ENCODE measurements around the gene RASSF5. TPM values are rescaled to one million over a fixed set of nuclear protein-coding genes. Genes with fewer than 3 reads are reported as not detected.

Gene RASSF5
- total and polyA plus RNA-seq, 12 donors = 0.90 to 26.0 (median 6.4) TPM

DNA sequence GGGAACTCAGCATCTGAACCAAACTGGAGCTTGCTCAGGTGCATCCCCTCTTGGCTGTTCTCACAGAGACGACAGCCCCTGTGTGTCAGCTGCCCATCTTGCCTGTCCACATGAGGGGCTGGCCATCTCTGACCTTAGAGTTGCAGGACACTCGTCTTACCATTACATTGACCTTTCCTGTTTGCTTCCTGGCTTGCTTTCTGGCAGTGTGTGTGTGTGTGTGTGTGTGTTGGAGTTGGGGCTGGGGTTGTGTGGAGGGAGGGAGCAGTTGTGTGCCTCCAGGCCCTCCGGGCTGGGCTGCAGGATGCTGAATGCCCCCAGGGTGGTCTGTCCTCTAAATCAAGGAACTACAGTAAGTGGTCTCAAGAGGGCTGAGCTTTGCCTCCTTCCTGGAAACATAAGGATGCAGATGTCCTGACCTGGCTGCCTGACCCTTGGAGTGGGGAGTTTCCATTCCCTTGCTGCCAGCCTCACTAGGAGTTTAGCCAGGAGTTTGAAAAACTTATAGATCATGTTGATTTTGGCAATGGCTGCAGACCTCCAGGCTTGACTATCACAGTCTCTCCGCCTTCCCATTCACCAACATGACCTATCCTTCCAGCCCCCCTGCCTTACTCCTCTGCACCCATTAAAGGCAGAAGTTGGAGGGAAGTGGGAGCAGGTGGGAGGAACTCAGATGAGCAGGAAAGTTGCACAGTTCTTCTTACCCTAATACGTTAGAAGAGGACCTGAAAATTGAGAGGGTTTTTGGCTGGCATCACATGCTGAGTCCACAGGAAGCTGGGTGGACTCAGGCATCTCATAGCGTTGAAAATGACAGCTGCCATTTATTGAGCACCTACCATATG, 19.0 kb downstream of the RASSF5 start:
- WGBS, 2 donors = 52 to 75% methylated on average over 6 of the region's 6 CpGs
- H3K9me3 ChIP-seq = no peaks in the 10 kb centered on the region
- peaks cover 0 to 12% (median 0%) of the 10 kb centered on the region in 9 donors for H3K4me1 ChIP-seq
- ATAC-seq (peak in 1 of 8 donors; percentile 31), DNase-seq (no peak)
- no peaks in the 10 kb centered on the region for H3K27me3 ChIP-seq
- no peak overlapping the region for H3K27ac ChIP-seq
- TF ChIP-seq, protein P1, sequence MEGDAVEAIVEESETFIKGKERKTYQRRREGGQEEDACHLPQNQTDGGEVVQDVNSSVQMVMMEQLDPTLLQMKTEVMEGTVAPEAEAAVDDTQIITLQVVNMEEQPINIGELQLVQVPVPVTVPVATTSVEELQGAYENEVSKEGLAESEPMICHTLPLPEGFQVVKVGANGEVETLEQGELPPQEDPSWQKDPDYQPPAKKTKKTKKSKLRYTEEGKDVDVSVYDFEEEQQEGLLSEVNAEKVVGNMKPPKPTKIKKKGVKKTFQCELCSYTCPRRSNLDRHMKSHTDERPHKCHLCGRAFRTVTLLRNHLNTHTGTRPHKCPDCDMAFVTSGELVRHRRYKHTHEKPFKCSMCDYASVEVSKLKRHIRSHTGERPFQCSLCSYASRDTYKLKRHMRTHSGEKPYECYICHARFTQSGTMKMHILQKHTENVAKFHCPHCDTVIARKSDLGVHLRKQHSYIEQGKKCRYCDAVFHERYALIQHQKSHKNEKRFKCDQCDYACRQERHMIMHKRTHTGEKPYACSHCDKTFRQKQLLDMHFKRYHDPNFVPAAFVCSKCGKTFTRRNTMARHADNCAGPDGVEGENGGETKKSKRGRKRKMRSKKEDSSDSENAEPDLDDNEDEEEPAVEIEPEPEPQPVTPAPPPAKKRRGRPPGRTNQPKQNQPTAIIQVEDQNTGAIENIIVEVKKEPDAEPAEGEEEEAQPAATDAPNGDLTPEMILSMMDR (IDR thresholded peaks at IDR 0.05) = no peak
- no peak overlapping the region for H3K4me3 ChIP-seq
- intact Hi-C loops (cut with DNase I) = loop anchor here in 1 of 10 donors (2.0 kb wide), 1 partner anchor 17 kb away; no protein-coding TSS in a partner anchor
- no peaks in the 10 kb centered on the region for H3K36me3 ChIP-seq

DNA sequence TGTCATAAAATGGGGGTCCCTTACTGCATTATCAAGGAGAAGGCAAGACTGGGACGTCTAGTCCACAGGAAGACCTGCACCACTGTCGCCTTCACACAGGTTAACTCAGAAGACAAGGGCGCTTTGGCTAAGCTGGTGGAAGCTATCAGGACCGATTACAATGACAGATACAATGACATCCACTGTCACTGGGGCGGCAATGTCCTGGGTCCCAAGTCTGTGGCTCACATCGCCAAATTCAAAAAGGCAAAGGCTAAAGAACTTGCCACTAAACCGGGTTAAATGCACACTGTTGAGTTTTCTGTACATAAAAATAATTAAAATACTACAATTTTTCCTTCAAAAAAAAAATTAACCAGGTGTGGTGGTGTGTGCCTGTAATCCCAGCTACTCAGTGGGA, 22.1 kb downstream of the RASSF5 start:
- Histone ChIP-seq H3K4me1 (no peaks in the 10 kb centered on the region), H3K4me3 (no peak overlapping the region), H3K27me3 (peaks cover 0 to 4% (median 0%) of the 10 kb centered on the region in 7 donors), H3K36me3 (no peaks in the 10 kb centered on the region), H3K9me3 (no peaks in the 10 kb centered on the region), H3K27ac (no peak overlapping the region)
- no peak for DNase-seq
- intact Hi-C loops (cut with DNase I) = no loop called here
- WGBS, 2 donors = 92 to 95% methylated on average over 7 of the region's 7 CpGs
- ATAC-seq = no peak
- TF ChIP-seq, protein P1 (IDR thresholded peaks at IDR 0.05) = no peak

DNA sequence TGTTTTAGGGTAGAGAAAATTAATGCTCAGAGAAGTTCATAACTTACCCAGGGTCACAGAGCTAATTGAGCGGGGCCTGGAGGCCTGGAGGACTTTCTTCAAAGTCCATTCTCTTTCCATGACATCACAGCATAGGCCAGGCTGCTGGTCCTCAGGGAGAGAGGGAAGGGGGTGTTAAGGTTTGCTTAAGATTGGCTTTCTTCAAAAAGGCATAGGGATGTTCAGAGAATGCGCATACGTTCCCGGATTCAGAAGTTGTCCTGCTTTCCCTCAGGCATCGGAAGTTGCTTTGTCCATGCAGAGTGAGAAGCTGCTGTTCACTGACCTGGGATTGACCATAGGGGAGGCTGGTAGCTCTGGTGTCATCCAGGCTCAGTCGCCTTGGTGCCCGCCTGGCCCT, 25.0 kb downstream of the RASSF5 start:
- no peaks in the 10 kb centered on the region for H3K9me3 ChIP-seq
- H3K27me3 ChIP-seq = peaks cover 0 to 4% (median 0%) of the 10 kb centered on the region in 7 donors
- H3K4me3 ChIP-seq = no peak overlapping the region
- TF ChIP-seq, protein P1 (IDR thresholded peaks at IDR 0.05) = no peak
- no peak for ATAC-seq
- no peaks in the 10 kb centered on the region for H3K4me1 ChIP-seq
- intact Hi-C loops (cut with DNase I) = loop anchor here in 1 of 10 donors (5.0 kb wide), 1 partner anchor 225 kb away; no protein-coding TSS in a partner anchor
- DNase-seq = no peak
- no peaks in the 10 kb centered on the region for H3K36me3 ChIP-seq
- 93% methylated on average over 7 of the region's 7 CpGs for WGBS, 2 donors
- no peak overlapping the region for H3K27ac ChIP-seq

DNA sequence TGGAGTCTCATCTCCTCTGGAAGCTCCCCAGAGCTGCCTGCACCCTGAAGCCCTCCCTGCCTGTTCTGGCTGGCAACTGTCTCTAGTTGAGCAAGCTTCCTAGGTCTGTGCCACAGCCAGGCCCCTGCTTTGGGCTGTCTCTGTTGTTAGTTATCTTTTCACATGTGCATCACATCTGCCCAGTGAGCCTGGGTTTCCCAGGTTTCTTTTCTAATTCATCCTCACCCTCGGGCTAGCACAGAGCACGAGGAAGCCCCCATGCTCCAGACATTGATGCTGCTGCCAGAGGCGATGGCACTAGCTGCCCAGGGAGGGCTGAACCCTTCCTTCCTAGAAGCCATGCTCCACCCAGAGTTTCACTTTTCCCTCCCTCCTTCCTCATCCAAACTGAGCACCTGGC, 27.2 kb downstream of the RASSF5 start:
- WGBS, 2 donors = 95 to 96% methylated on average over 3 of the region's 3 CpGs
- Histone ChIP-seq H3K4me1 (peaks cover 0 to 5% (median under 1%) of the 10 kb centered on the region in 9 donors), H3K27me3 (peaks cover 0 to 4% (median 0%) of the 10 kb centered on the region in 7 donors), H3K4me3 (no peak overlapping the region), H3K27ac (no peak overlapping the region), H3K9me3 (no peaks in the 10 kb centered on the region), H3K36me3 (no peaks in the 10 kb centered on the region)
- ATAC-seq = no peak
- no peak for DNase-seq
- intact Hi-C loops (cut with DNase I) = loop anchor here in 1 of 10 donors (5.0 kb wide), 1 partner anchor 223 kb away; no protein-coding TSS in a partner anchor
- TF ChIP-seq, protein P1 (IDR thresholded peaks at IDR 0.05) = no peak

Measured in heart right ventricle (tissue), 16 donors.